ENCODE results near the gene TP53BP2.
"Not testable (repeated sequence)": the region's sequence is repeated elsewhere in the genome, so short reads cannot be mapped to it uniquely, and the experiment has no call there.

TP53BP2 gene

GRCh38 chr1:223827193-223827663 is 18.5 kb downstream of the TP53BP2 start:
- no peak for DNase-seq

GRCh38 chr1:223825767-223826748 is 19.7 kb downstream of the TP53BP2 start:
- DNase-seq = no peak

GRCh38 chr1:223824712-223825111 is 21.0 kb downstream of the TP53BP2 start:
- no peak for DNase-seq

GRCh38 chr1:223824287-223824686 is 21.5 kb downstream of the TP53BP2 start:
- DNase-seq = no peak

GRCh38 chr1:223820971-223821370 is 24.8 kb downstream of the TP53BP2 start:
- DNase-seq = no peak

GRCh38 chr1:223820515-223820858 is 25.3 kb downstream of the TP53BP2 start:
- no peak for DNase-seq

- no peak for DNase-seq
Observed at GRCh38 chr1:223819730-223820514, 25.8 kb downstream of the TP53BP2 start.

GRCh38 chr1:223817265-223817664 is 28.5 kb downstream of the TP53BP2 start:
- DNase-seq = not testable (repeated sequence)

- DNase-seq = no peak
Observed at GRCh38 chr1:223815865-223816264, 29.9 kb downstream of the TP53BP2 start.

- no peak for DNase-seq
Observed at GRCh38 chr1:223815020-223815853, 30.5 kb downstream of the TP53BP2 start.

GRCh38 chr1:223813645-223814044 is 32.1 kb downstream of the TP53BP2 start:
- DNase-seq = no peak

GRCh38 chr1:223811634-223812101 is 34.1 kb downstream of the TP53BP2 start:
- no peak for DNase-seq

GRCh38 chr1:223810586-223810985 is 35.2 kb downstream of the TP53BP2 start:
- DNase-seq = no peak

- not testable (repeated sequence) for DNase-seq
Observed at GRCh38 chr1:223809905-223810304, 35.8 kb downstream of the TP53BP2 start.

GRCh38 chr1:223803211-223803610 is 42.5 kb downstream of the TP53BP2 start:
- no peak for DNase-seq

GRCh38 chr1:223802602-223803001 is 43.1 kb downstream of the TP53BP2 start:
- no peak for DNase-seq

GRCh38 chr1:223802032-223802431 is 43.7 kb downstream of the TP53BP2 start:
- no peak for DNase-seq

- DNase-seq = no peak
Observed at GRCh38 chr1:223796210-223796609, 49.5 kb downstream of the TP53BP2 start.

- no peak for DNase-seq
Observed at GRCh38 chr1:223794136-223794880, 51.4 kb downstream of the TP53BP2 start.

- DNase-seq = no peak
Observed at GRCh38 chr1:223793716-223794115, 52.0 kb downstream of the TP53BP2 start.

- DNase-seq = no peak
Observed at GRCh38 chr1:223792046-223792445, 53.7 kb downstream of the TP53BP2 start.

Measured in COR-L47 (cell line).